B cell (primary cell): ENCODE data around the gene FZD1. TPM values are rescaled to one million over a fixed set of nuclear protein-coding genes. Genes with fewer than 3 reads are reported as not detected.

Experiments
- ATAC-seq: fragments of 200-7000 bp; cut with Tn5 transposase; one replicate; pipeline ENCODE4 v1.10.0; 2021; ENCODE audit warnings: low read depth, mild to moderate bottlenecking, moderate number of reproducible peaks, moderate library complexity
- CTCF ChIA-PET: fragments of 350-600 bp; sonication (Branson Sonifier 250); formaldehyde crosslinking; loops from one replicate; lab custom pipeline; 2021; ENCODE audit warnings: antibody characterized with exemption, inconsistent platforms; lab: Charles Lee
- POLR2A ChIA-PET: fragments of 350-600 bp; sonication (Branson Sonifier 250); formaldehyde crosslinking; loops from one replicate; lab custom pipeline; 2021; ENCODE audit warnings: antibody characterized with exemption; lab: Charles Lee
- DNase-seq: peaks from one replicate; pipeline ENCODE4 v3.0.0; 2013
- H2AFZ ChIP-seq: 2 replicates; pipeline ENCODE4 v1.6.1; 2012; ENCODE audit warnings: mild to moderate bottlenecking, low read depth, low read length; ENCODE audit not compliant: insufficient read depth, poor library complexity, severe bottlenecking
- H3K27ac ChIP-seq, 2 donors: 1 replicate in 1 of 2; 2 replicates in 1 of 2; pipeline ENCODE4 v1.5.1; 2012 to 2013; ENCODE audit warnings: low read length in 2 of 2, mild to moderate bottlenecking in 2 of 2, moderate library complexity in 1 of 2
- H3K27me3 ChIP-seq, 4 experiments: fragments of 200-600 bp in 1 of 4; sonication (generic) in 1 of 4; replicated peaks in 1 of 4; 1 replicate in 2 of 4; 2 replicates in 2 of 4; pipeline versions ENCODE4 v1.6.1 to v1.7.0; 2013 to 2016; ENCODE audit warnings: low read length in 3 of 4, mild to moderate bottlenecking in 2 of 4, mixed read lengths in 1 of 4, moderate library complexity in 1 of 4; ENCODE audit not compliant: insufficient read depth in 4 of 4, control insufficient read depth in 3 of 4; ENCODE audit errors: control extremely low read depth in 1 of 4
- H3K36me3 ChIP-seq, 2 experiments: replicated peaks in 1 of 2; 1 replicate in 1 of 2; 2 replicates in 1 of 2; pipeline versions ENCODE4 v1.6.1 to v1.7.1; 2013; ENCODE audit warnings: low read length in 1 of 2; ENCODE audit not compliant: insufficient read depth in 2 of 2, control insufficient read depth in 1 of 2; ENCODE audit errors: control extremely low read depth in 1 of 2, extremely low read depth in 1 of 2
- H3K4me1 ChIP-seq, 2 donors: fragments of 200-600 bp in 1 of 2; sonication (generic) in 1 of 2; 1 replicate in 1 of 2; 2 replicates in 1 of 2; pipeline versions ENCODE4 v1.5.1 to v1.6.1; 2013 to 2017; ENCODE audit warnings: low read length in 2 of 2; ENCODE audit not compliant: control insufficient read depth in 2 of 2, insufficient read depth in 2 of 2
- H3K4me2 ChIP-seq: replicated peaks from 2 replicates; pipeline ENCODE3; 2012; ENCODE audit warnings: mild to moderate bottlenecking, low read depth, low read length; ENCODE audit not compliant: poor library complexity, severe bottlenecking
- H3K4me3 ChIP-seq, 5 experiments: fragments of 200-600 bp in 1 of 5; sonication (generic) in 1 of 5; 1 replicate in 3 of 5; 2 replicates in 2 of 5; pipeline versions ENCODE4 v1.5.1 to v1.7.0; 2011 to 2016; ENCODE audit warnings: low read length in 4 of 5, mild to moderate bottlenecking in 4 of 5, low read depth in 2 of 5, control low read depth in 1 of 5, moderate library complexity in 1 of 5; ENCODE audit not compliant: insufficient read depth in 1 of 5; ENCODE audit errors: control extremely low read depth in 1 of 5, extremely low read depth in 1 of 5
- H3K79me2 ChIP-seq: fragments of 200-600 bp; sonication (generic); one replicate; pipeline ENCODE4 v1.6.0; 2016; ENCODE audit warnings: low read length; ENCODE audit not compliant: control insufficient read depth, insufficient read depth
- H3K9ac ChIP-seq: fragments of 200-600 bp; sonication (generic); 2 replicates; pipeline ENCODE4 v1.6.1; 2017; ENCODE audit warnings: mild to moderate bottlenecking, low read length, moderate library complexity
- H3K9me3 ChIP-seq, 3 donors: one replicate each; pipeline versions ENCODE4 v1.6.1 to v1.7.1; 2013; ENCODE audit warnings: low read length in 2 of 3; ENCODE audit not compliant: control insufficient read depth in 2 of 3, insufficient read depth in 1 of 3; ENCODE audit errors: control extremely low read depth in 1 of 3
- H4K20me1 ChIP-seq: 2 replicates; pipeline ENCODE4 v1.6.0; 2012; ENCODE audit warnings: mild to moderate bottlenecking, low read length; ENCODE audit not compliant: insufficient read depth, control insufficient read depth, poor library complexity, severe bottlenecking
- H3K27ac Mint-ChIP-seq: one replicate; pipeline ENCODE4 v1.8.0; 2021; ENCODE audit warnings: mixed read lengths
- H3K27me3 Mint-ChIP-seq: one replicate; pipeline ENCODE4 v1.8.0; 2021; ENCODE audit warnings: mixed read lengths
- H3K4me1 Mint-ChIP-seq: one replicate; pipeline ENCODE4 v1.8.0; 2021; ENCODE audit warnings: mixed read lengths
- H3K4me3 Mint-ChIP-seq: one replicate; pipeline ENCODE4 v1.8.0; 2021; ENCODE audit warnings: mixed read lengths
- H3K9me3 Mint-ChIP-seq: one replicate; pipeline ENCODE4 v1.8.0; 2022; ENCODE audit warnings: mixed read lengths; ENCODE audit not compliant: insufficient read depth
- CTCF ChIP-seq: fragments of 200-600 bp; IDR thresholded peaks from one replicate; pipeline ENCODE4 v1.8.0; 2022; ENCODE audit warnings: antibody characterized with exemption, mild to moderate bottlenecking
- EZH2 ChIP-seq: IDR thresholded peaks from 2 replicates; pipeline ENCODE4 v1.6.1; 2012; ENCODE audit warnings: borderline replicate concordance, low read depth, mild to moderate bottlenecking, moderate library complexity, low read length; ENCODE audit not compliant: insufficient read depth, poor library complexity, severe bottlenecking
- WGBS: methylation state at CpG from one replicate; pipeline ENCODE4 v1.1.5; 2013; ENCODE audit warnings: missing lambda C conversion rate; ENCODE audit not compliant: insufficient coverage; 5-methylcytosine and 5-hydroxymethylcytosine counted together
- intact Hi-C: fragments of 100-400 bp; cut with micrococcal nuclease; formaldehyde crosslinking; loops from one replicate; pipeline ENCODE4 v1.10.0; 2022
- polyA plus RNA-seq: library from polyadenylated mRNA; depleted of rRNA; stranded (reverse); fragments of >200 nt; gene quantifications from 2 replicates; pipeline ENCODE4 v1.2.3, GENCODE V29; 2012
- total RNA-seq, 2 donors: library from RNA; stranded (reverse); fragments of 120-200 nt in 1 of 2; gene quantifications; 1 replicate in 1 of 2; 2 replicates in 1 of 2; pipeline versions ENCODE4 v1.2.3 to v1.2.4, GENCODE V29; 2013 to 2022

The FZD1 gene
- total and polyA plus RNA-seq, 2 donors (not counting 1 experiment from before 2014, with no cell fraction given): 0.15 to 0.49 TPM

- Histone ChIP-seq H3K4me2 (no peak overlapping the region), H3K27me3 (no peaks in the 10 kb centered on the region), H2AFZ (no peak overlapping the region), H3K9ac (no peak overlapping the region), H3K9me3 (no peaks in the 10 kb centered on the region), H3K4me1 (no peaks in the 10 kb centered on the region), H4K20me1 (no peaks in the 10 kb centered on the region), H3K4me3 (no peak overlapping the region), H3K79me2 (no peaks in the 10 kb centered on the region), H3K27ac (no peak overlapping the region), H3K36me3 (no peaks in the 10 kb centered on the region)
- no peaks in the 10 kb centered on the region for H3K9me3 Mint-ChIP-seq
- intact Hi-C loops: no loop called here
- H3K27ac Mint-ChIP-seq: no peak overlapping the region
- ATAC-seq (no peak), DNase-seq (no peak)
- H3K4me3 Mint-ChIP-seq: no peak overlapping the region
- peaks cover 23% of the 10 kb centered on the region for H3K27me3 Mint-ChIP-seq
- ChIA-PET CTCF (interaction anchor here (1.2 kb wide), 1 partner anchor 204 kb away, joined by 3 read pairs; no protein-coding TSS in a partner anchor), POLR2A (no interaction called here)
- no peak for TF ChIP-seq EZH2
- TF ChIP-seq CTCF: no peak
- H3K4me1 Mint-ChIP-seq: no peaks in the 10 kb centered on the region
- no CpG with 5 or more reads among the region's 1 CpG for WGBS
Measured at GRCh38 chr7:91293840-91294239, 29.6 kb downstream of the FZD1 start.

GRCh38 chr7:91294639-91295220 lies 30.5 kb downstream of the FZD1 start:
- no peaks in the 10 kb centered on the region for H3K79me2 ChIP-seq
- Mint-ChIP-seq H3K9me3 (no peaks in the 10 kb centered on the region), H3K4me1 (no peaks in the 10 kb centered on the region), H3K27ac (no peak overlapping the region), H3K4me3 (no peak overlapping the region), H3K27me3 (peaks cover 23% of the 10 kb centered on the region)
- H3K4me3 ChIP-seq: no peak overlapping the region
- no peak for DNase-seq
- TF ChIP-seq CTCF (no peak), EZH2 (no peak)
- H3K27ac ChIP-seq: no peak overlapping the region
- intact Hi-C loops: no loop called here
- no peaks in the 10 kb centered on the region for H4K20me1 ChIP-seq
- ChIA-PET POLR2A (no interaction called here), CTCF (interaction anchor here (1.2 kb wide), 1 partner anchor 205 kb away, joined by 3 read pairs; no protein-coding TSS in a partner anchor)
- H3K9me3 ChIP-seq: no peaks in the 10 kb centered on the region
- H3K4me1 ChIP-seq: no peaks in the 10 kb centered on the region
- no peak overlapping the region for H3K9ac ChIP-seq
- H3K27me3 ChIP-seq: no peaks in the 10 kb centered on the region
- no peak overlapping the region for H2AFZ ChIP-seq
- WGBS: 79% methylated on average over 2 of the region's 6 CpGs
- ATAC-seq: no peak
- no peaks in the 10 kb centered on the region for H3K36me3 ChIP-seq
- no peak overlapping the region for H3K4me2 ChIP-seq
